Heart left ventricle (tissue), 13 donors: ENCODE measurements around the gene PEAK1.

ENCODE experiments used
- CTCF ChIP-seq, 12 donors: fragments of 200-600 bp; sonication (generic) in 4 of 12; IDR thresholded peaks; one replicate each; pipeline versions ENCODE4 v1.5.0 to v1.8.0; 2018 to 2022; ENCODE audit warnings: antibody characterized with exemption in 12 of 12, mild to moderate bottlenecking in 5 of 12
- POLR2A ChIP-seq, 2 donors: fragments of 450-650 bp; IDR thresholded peaks; one replicate each; pipeline ENCODE4 v1.6.1; 2017; ENCODE audit warnings: antibody characterized with exemption in 2 of 2, mild to moderate bottlenecking in 2 of 2, moderate library complexity in 2 of 2
- donor health status: ischemic (EF 13 %, LVEDD 7.1; RV severe dilation, severe dysfunction).
- donor health status: DM: no; HTN: yes; CAD: no.
- donor health status: DM: no; HTN: no; CAD: no.
- donor health status: ischemic (EF 25% LVEDD 6.9; RV normal size, moderate dysfunction).
- donor health status: ischemic (EF 25% LVEDD 5.7; RV mildly dilated, moderate dysfunction).
- donor health status: ischemic (EF 35%, LVEDD 5.7; RV mildly dilated, moderate dysfunction).
- donor health status: nonischemic (EF 11% LVEDD 7.7; RV severe dilation, severe dysfunction).
- donor health status: DM: yes; HTN: yes; CAD: no.
- donor health status: PGD.
- donor health status: ischemic (EF 29% LVEDD 5.4; RV normal size, mild dysfunction).
- donor health status: nonischemic (EF 23%, LVEDD 6.1; RV moderate dilation, normal function).

- TF ChIP-seq CTCF (IDR thresholded peaks at IDR 0.05) (no peak), POLR2A (IDR thresholded peaks at IDR 0.05) (no peak)
Observed at GRCh38 chr15:77329202-77329601, 90.7 kb downstream of the PEAK1 start.
